Ishikawa (cell line): ENCODE results near the gene MSANTD1.

ENCODE experiments used
- CEBPB ChIP-seq: IDR thresholded peaks from 2 replicates; pipeline ENCODE4 v1.6.1; 2012
- CREB1 ChIP-seq: IDR thresholded peaks from 2 replicates; pipeline ENCODE4 v1.6.1; 2012; ENCODE audit warnings: low read depth
- EGR1 ChIP-seq: IDR thresholded peaks from 2 replicates; pipeline ENCODE4 v1.6.1; 2012
- EP300 ChIP-seq: IDR thresholded peaks from 2 replicates; pipeline ENCODE4 v1.6.1; 2012; ENCODE audit warnings: borderline replicate concordance
- FOXM1 ChIP-seq: IDR thresholded peaks from 2 replicates; pipeline ENCODE4 v1.6.1; 2012; ENCODE audit warnings: low read depth, borderline replicate concordance
- NFIC ChIP-seq: IDR thresholded peaks from 2 replicates; pipeline ENCODE4 v1.6.1; 2012
- RAD21 ChIP-seq: IDR thresholded peaks from 2 replicates; pipeline ENCODE4 v1.6.1; 2012; ENCODE audit warnings: low read depth
- TAF1 ChIP-seq: IDR thresholded peaks from 2 replicates; pipeline ENCODE4 v1.6.1; 2012; ENCODE audit warnings: low read depth, mild to moderate bottlenecking
- TCF12 ChIP-seq: IDR thresholded peaks from 2 replicates; pipeline ENCODE4 v1.6.1; 2012; ENCODE audit warnings: low read depth
- TEAD4 ChIP-seq: IDR thresholded peaks from 2 replicates; pipeline ENCODE4 v1.6.1; 2012
- YY1 ChIP-seq: IDR thresholded peaks from 2 replicates; pipeline ENCODE4 v1.6.1; 2012; ENCODE audit warnings: low read depth
- ZBTB7A ChIP-seq: IDR thresholded peaks from 2 replicates; pipeline ENCODE4 v1.6.1; 2012; ENCODE audit warnings: low read depth
- TF ChIP-seq, protein P1 (sequence below): IDR thresholded peaks from 2 replicates; pipeline ENCODE4 v1.6.1; 2012
- TF ChIP-seq, protein P2 (sequence below): IDR thresholded peaks from 2 replicates; pipeline ENCODE4 v1.6.1; 2012; ENCODE audit warnings: low read depth, mild to moderate bottlenecking
- TF ChIP-seq, protein P3 (sequence below): IDR thresholded peaks from 2 replicates; pipeline ENCODE4 v1.6.1; 2012

The MSANTD1 gene

DNA sequence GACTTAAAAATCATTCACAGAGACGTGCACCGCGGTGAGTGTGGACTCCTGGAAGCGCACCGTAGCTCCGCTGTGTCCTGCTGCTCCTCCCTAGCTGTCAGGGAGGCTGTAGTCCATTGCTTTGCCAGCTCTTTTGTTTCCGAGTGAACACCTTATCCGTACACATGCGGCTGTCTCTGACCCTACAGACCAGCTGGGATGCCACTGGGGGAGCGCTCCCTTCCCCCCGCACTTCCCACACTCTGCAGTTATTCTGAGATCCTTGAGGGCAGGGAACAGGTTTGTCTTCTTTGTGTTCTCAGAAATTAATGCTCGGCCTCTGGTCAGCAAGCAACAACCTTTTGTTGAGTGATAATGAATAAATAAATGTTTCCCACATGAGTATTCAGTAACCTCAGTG, 33.7 kb upstream of the MSANTD1 start:
- TF ChIP-seq CEBPB (no peak), NFIC (no peak), FOXM1 (no peak), ZBTB7A (no peak), EP300 (no peak), CREB1 (no peak), YY1 (no peak), RAD21 (no peak), EGR1 (no peak)
- TF ChIP-seq, protein P1, sequence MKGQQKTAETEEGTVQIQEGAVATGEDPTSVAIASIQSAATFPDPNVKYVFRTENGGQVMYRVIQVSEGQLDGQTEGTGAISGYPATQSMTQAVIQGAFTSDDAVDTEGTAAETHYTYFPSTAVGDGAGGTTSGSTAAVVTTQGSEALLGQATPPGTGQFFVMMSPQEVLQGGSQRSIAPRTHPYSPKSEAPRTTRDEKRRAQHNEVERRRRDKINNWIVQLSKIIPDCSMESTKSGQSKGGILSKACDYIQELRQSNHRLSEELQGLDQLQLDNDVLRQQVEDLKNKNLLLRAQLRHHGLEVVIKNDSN: no peak

DNA sequence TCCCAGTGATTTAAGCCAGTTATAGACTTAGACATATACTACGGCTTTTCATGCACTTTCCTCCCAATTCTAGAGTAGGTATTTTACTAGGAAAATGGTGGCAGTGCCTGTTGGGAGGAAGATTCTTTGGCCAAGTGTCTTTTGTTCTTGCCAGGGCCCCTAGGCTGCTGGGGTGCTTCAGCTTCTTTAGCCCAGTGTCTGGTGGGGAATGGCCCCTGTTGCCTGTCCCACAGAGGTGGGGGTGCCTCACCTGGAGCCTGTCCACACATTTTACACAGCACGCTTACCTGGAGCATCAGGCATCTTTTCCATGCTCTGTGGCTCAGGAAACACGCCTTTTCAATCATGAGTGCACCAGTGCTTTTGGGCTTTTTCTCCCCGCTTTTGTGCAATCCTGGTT, 33.2 kb upstream of the MSANTD1 start:
- no peak for TF ChIP-seq TCF12
- no peak for TF ChIP-seq TAF1
- TF ChIP-seq, protein P1: no peak
- TF ChIP-seq CREB1: no peak
- TF ChIP-seq EP300: no peak
- no peak for TF ChIP-seq EGR1
- TF ChIP-seq CEBPB: no peak
- TF ChIP-seq NFIC: no peak
- TF ChIP-seq YY1: no peak
- TF ChIP-seq, protein P2, sequence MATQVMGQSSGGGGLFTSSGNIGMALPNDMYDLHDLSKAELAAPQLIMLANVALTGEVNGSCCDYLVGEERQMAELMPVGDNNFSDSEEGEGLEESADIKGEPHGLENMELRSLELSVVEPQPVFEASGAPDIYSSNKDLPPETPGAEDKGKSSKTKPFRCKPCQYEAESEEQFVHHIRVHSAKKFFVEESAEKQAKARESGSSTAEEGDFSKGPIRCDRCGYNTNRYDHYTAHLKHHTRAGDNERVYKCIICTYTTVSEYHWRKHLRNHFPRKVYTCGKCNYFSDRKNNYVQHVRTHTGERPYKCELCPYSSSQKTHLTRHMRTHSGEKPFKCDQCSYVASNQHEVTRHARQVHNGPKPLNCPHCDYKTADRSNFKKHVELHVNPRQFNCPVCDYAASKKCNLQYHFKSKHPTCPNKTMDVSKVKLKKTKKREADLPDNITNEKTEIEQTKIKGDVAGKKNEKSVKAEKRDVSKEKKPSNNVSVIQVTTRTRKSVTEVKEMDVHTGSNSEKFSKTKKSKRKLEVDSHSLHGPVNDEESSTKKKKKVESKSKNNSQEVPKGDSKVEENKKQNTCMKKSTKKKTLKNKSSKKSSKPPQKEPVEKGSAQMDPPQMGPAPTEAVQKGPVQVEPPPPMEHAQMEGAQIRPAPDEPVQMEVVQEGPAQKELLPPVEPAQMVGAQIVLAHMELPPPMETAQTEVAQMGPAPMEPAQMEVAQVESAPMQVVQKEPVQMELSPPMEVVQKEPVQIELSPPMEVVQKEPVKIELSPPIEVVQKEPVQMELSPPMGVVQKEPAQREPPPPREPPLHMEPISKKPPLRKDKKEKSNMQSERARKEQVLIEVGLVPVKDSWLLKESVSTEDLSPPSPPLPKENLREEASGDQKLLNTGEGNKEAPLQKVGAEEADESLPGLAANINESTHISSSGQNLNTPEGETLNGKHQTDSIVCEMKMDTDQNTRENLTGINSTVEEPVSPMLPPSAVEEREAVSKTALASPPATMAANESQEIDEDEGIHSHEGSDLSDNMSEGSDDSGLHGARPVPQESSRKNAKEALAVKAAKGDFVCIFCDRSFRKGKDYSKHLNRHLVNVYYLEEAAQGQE: no peak

DNA sequence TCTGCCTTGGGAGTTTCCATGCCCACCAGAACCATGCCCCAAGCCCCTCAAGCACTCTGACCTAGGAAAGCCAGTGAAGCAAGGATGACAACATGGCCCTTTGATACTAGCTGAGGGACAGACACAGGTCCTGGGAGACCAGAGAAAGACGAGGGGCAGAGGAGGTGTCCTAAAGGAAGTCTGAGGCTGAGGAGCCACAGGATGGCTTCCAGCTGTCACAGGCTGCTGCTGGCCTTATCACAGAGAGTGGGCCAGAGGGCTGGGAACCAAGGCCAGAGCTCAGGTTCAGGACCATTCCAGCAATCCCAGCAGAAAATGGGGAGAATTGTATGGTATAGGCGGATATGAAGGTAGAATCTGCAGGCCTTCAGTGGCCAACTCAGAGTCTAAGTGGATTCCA, 31.7 kb upstream of the MSANTD1 start:
- no peak for TF ChIP-seq NFIC
- TF ChIP-seq EP300: no peak
- TF ChIP-seq, protein P1: no peak
- TF ChIP-seq EGR1: no peak
- TF ChIP-seq TEAD4: no peak
- TF ChIP-seq ZBTB7A: no peak

DNA sequence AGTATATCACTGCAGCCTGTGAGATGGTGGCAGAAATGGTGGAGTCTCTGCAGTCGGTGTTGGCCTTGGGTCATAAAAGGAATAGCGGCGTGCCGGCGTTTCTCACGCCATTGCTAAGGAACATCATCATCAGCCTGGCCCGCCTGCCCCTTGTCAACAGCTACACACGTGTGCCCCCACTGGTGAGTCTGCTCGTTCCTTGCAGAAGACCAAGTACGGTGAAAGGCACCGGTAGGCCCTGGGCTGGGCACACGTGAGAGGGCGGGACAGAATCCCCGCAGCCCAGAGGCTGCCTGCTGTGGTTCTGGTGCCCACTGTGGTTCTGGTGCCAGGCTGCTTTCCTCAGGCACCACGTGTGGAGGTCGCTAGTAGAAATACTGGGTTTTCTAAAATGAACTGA, 31.2 kb upstream of the MSANTD1 start:
- no peak for TF ChIP-seq TCF12
- no peak for TF ChIP-seq TAF1
- TF ChIP-seq, protein P3, sequence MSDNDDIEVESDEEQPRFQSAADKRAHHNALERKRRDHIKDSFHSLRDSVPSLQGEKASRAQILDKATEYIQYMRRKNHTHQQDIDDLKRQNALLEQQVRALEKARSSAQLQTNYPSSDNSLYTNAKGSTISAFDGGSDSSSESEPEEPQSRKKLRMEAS: no peak
- TF ChIP-seq RAD21: no peak
- TF ChIP-seq EGR1: no peak
- TF ChIP-seq, protein P2: no peak
- TF ChIP-seq YY1: no peak
- TF ChIP-seq, protein P1: no peak
- TF ChIP-seq EP300: no peak
- TF ChIP-seq CEBPB: no peak
- no peak for TF ChIP-seq FOXM1
- TF ChIP-seq ZBTB7A: no peak
- no peak for TF ChIP-seq CREB1
- TF ChIP-seq NFIC: no peak
- no peak for TF ChIP-seq TEAD4

DNA sequence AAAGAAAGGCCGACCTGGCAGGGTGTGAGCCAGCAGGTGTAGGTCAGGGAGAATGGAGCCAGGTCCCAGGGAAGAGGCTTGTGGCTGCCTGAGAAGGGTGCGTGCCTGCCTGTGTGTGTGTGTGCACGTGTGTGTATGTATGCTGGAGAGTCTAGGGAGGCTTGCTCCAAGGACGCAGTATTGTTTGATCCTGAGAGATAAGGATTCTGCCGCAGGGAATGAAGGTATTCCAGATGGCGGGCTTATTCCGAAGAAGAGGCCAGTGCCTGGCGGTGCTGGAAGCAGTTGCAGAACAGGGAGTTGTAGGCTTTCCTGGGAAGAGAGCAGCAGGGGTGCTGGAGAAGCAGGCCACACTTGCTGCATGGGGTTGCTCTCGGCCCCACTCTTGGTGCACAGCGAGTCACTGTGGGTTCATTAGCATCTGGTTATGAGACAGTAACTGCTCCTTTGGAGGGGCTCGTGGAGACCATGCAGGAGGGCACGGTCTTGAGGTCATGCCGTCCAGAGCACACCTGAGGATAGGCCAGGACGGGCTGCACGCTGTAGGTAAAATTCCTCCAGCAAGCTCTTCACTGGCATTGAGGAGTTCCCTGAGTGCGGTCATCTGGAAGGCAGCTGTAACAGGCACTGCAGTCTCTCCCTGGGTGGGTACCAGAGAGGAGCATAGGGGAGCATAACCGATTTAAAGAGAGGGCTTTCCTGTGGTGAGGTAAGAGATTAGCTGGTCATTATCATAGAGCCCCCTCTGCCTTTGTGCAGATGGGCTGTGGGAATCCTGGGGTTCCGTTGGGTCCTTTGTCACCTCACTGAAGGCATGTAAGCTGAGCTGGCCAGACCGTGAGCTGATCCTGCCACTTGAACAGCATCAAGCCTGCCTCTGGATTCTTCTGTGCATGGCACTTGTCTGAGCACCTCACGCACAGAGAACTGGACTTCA, 29.9 kb upstream of the MSANTD1 start:
- no peak for TF ChIP-seq EGR1
- no peak for TF ChIP-seq TAF1
- no peak for TF ChIP-seq FOXM1
- no peak for TF ChIP-seq EP300
- TF ChIP-seq CEBPB: no peak
- TF ChIP-seq NFIC: no peak
